ENCODE results near the gene SYT5. TPM values are rescaled to one million over a fixed set of nuclear protein-coding genes. Genes with fewer than 3 reads are reported as not detected.
A peak's percentile ranks its signal among the peaks of the same experiment; 100 is the strongest.

Gene SYT5
- total and polyA plus RNA-seq, 9 of the 15 experiments (the other 6 are each of a cell fraction or from before 2014, with no cell fraction given): 1.3 to 20.9 (median 8.8) TPM

- TF ChIP-seq E4F1 (CRISPR knock-in tag; IDR thresholded peaks at IDR 0.05; ENCODE audit: borderline replicate concordance) (no peak), XRCC5 (IDR thresholded peaks at IDR 0.05; ENCODE audit: low read depth, low read length) (peak; percentile 95), TCF3 (CRISPR knock-in tag; IDR thresholded peaks at IDR 0.05) (peak; percentile 60), MAFG (tag; conservative IDR thresholded peaks at IDR 0.05) (no peak), ZNF184 (CRISPR knock-in tag; IDR thresholded peaks at IDR 0.05) (no peak), TEAD4 (IDR thresholded peaks at IDR 0.05; ENCODE audit: low read length) (peak; percentile 45; the same call in 1 of the 2 replicates), TEAD4 (CRISPR knock-in tag; IDR thresholded peaks at IDR 0.05; ENCODE audit: borderline replicate concordance) (no peak), ZNF263 (CRISPR knock-in tag; IDR thresholded peaks at IDR 0.05; ENCODE audit: borderline replicate concordance) (peak; percentile 87), NBN (IDR thresholded peaks at IDR 0.05; ENCODE audit: low read depth) (peak; percentile 81), USF1 (CRISPR knock-in tag; IDR thresholded peaks at IDR 0.05) (no peak), KLF16 (IDR thresholded peaks at IDR 0.05) (peak; percentile 66), LCOR (CRISPR knock-in tag; IDR thresholded peaks at IDR 0.05) (0 out of 2 replicates have a peak, but pooled peaks have one; percentile 31), ZFP30 (CRISPR knock-in tag; IDR thresholded peaks at IDR 0.05; ENCODE audit: borderline replicate concordance) (no peak), SIN3A (IDR thresholded peaks at IDR 0.05; ENCODE audit: borderline replicate concordance in 2 of 2, control insufficient read depth in 1 of 2, low read depth in 2 of 2, low read length in 2 of 2) (peak in 1 of 2 experiments; percentile 48; a peak in 1 of 4 replicates), PREB (CRISPR knock-in tag; IDR thresholded peaks at IDR 0.05) (no peak), SIN3B (IDR thresholded peaks at IDR 0.05; ENCODE audit: low read depth) (no peak), ZNF507 (tag; conservative IDR thresholded peaks at IDR 0.05) (no peak), ZNF740 (CRISPR knock-in tag; IDR thresholded peaks at IDR 0.05) (no peak), ZNF740 (tag; IDR thresholded peaks at IDR 0.05) (peak in 1 of 2 experiments; percentile 47; a peak in 2 of 4 replicates), ZNF780A (CRISPR knock-in tag; IDR thresholded peaks at IDR 0.05) (no peak), ZNF561 (CRISPR knock-in tag; conservative IDR thresholded peaks at IDR 0.05) (no peak), ZNF444 (CRISPR knock-in tag; IDR thresholded peaks at IDR 0.05) (no peak), STAT5B (CRISPR knock-in tag; IDR thresholded peaks at IDR 0.05) (no peak), TEAD2 (tag; IDR thresholded peaks at IDR 0.05) (no peak), CBFA2T3 (IDR thresholded peaks at IDR 0.05) (peak; percentile 68)
Observed at GRCh38 chr19:55146078-55146704, 33.9 kb downstream of the SYT5 start (continued).
